ENCODE measurements around the gene SMIM10. TPM values are rescaled to one million over a fixed set of nuclear protein-coding genes. Genes with fewer than 3 reads are reported as not detected.

The SMIM10 gene
- total RNA-seq, 4 donors from 2014 or later, result 3.6 to 10.4 (median 6.6) TPM

GRCh38 chrX:134975516-134975915, 15.3 kb upstream of the SMIM10 start:
- TF ChIP-seq CTCF (IDR thresholded peaks at IDR 0.05; ENCODE audit: low read depth), result no peak

- TF ChIP-seq CTCF (IDR thresholded peaks at IDR 0.05; ENCODE audit: low read depth), result no peak
Observed at GRCh38 chrX:134981910-134982309, 8.9 kb upstream of the SMIM10 start.

- no peak for TF ChIP-seq CTCF (IDR thresholded peaks at IDR 0.05; ENCODE audit: low read depth)
Observed at GRCh38 chrX:134982748-134983147, 8.0 kb upstream of the SMIM10 start.

- no peak for TF ChIP-seq CTCF (IDR thresholded peaks at IDR 0.05; ENCODE audit: low read depth)
Observed at GRCh38 chrX:134985479-134985878, 5.3 kb upstream of the SMIM10 start.

- no peak for TF ChIP-seq CTCF (IDR thresholded peaks at IDR 0.05; ENCODE audit: low read depth)
Observed at GRCh38 chrX:134990475-134990800, 353 bp upstream of the SMIM10 start.

GRCh38 chrX:134997646-134998045, 6.9 kb downstream of the SMIM10 start:
- no peak for TF ChIP-seq CTCF (IDR thresholded peaks at IDR 0.05; ENCODE audit: low read depth)

- TF ChIP-seq CTCF (IDR thresholded peaks at IDR 0.05; ENCODE audit: low read depth), result no peak
Observed at GRCh38 chrX:134998246-134998645, 7.5 kb downstream of the SMIM10 start.

- TF ChIP-seq CTCF (IDR thresholded peaks at IDR 0.05; ENCODE audit: low read depth), result no peak
Observed at GRCh38 chrX:134999469-134999868, 8.7 kb downstream of the SMIM10 start.
